PFSK-1 (cell line): Measurements from ENCODE around the gene APP.

Source experiments
- REST ChIP-seq, 2 experiments: IDR thresholded peaks; 2 replicates each; pipeline versions ENCODE4 v1.6.1 to v1.8.0; 2011 to 2012; ENCODE audit warnings: low read depth in 2 of 2, low read length in 2 of 2, control low read depth in 1 of 2, inconsistent platforms in 1 of 2, mild to moderate bottlenecking in 1 of 2, moderate library complexity in 1 of 2; ENCODE audit not compliant: insufficient read depth in 1 of 2
- SIN3A ChIP-seq: IDR thresholded peaks from 2 replicates; pipeline ENCODE4 v1.6.1; 2012; ENCODE audit warnings: mild to moderate bottlenecking, low read length, moderate library complexity, borderline replicate concordance; ENCODE audit not compliant: insufficient read depth

GRCh38 chr21:25887646-25888306, 282.8 kb downstream of the APP start:
- TF ChIP-seq SIN3A (no peak), REST (IDR thresholded peaks at IDR 0.05; ENCODE audit: insufficient read depth in 1 of 2, low read depth in 2 of 2, low read length in 2 of 2) (no peak)
